ENCODE results near the gene HDAC4.

The HDAC4 gene

DNA sequence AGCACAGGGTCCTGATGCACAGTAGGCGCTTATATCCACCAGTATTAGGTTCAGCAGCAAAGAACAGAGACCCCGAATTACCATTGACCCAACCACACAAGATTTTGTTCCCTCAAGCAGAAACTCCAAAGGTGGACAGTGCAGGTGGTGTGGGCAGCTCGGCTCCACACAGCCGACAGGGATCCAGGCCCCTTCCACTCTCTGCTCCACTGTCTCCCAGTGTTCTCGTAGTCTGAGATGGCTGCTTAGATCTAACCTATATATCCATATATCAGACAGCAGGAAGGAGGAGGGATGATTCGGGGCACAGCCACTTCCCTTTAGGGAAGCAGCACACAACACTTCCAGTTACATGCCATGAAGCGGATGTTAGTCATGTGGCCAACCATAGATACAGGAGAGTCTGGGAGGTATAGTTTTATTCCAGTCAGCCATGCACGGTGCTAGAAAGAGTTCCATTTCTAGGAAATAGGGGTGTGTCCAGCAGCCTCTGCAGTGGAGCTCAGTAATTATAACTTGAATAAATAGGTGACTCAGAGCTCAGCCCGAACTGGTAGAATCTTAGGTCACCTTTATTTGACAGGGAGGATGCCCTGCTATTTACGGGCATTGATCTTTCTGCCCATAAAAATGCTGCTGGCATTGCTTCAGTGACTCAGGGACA, 394.1 kb downstream of the HDAC4 start:
- H3K36me3 ChIP-seq (replicated peaks), result no peaks in the 10 kb centered on the region
- peaks cover 19% of the 10 kb centered on the region for H3K27me3 ChIP-seq (replicated peaks)
- H3K4me3 ChIP-seq (ENCODE audit: low read depth, low read length), result no peak overlapping the region
- TF ChIP-seq, protein P1, sequence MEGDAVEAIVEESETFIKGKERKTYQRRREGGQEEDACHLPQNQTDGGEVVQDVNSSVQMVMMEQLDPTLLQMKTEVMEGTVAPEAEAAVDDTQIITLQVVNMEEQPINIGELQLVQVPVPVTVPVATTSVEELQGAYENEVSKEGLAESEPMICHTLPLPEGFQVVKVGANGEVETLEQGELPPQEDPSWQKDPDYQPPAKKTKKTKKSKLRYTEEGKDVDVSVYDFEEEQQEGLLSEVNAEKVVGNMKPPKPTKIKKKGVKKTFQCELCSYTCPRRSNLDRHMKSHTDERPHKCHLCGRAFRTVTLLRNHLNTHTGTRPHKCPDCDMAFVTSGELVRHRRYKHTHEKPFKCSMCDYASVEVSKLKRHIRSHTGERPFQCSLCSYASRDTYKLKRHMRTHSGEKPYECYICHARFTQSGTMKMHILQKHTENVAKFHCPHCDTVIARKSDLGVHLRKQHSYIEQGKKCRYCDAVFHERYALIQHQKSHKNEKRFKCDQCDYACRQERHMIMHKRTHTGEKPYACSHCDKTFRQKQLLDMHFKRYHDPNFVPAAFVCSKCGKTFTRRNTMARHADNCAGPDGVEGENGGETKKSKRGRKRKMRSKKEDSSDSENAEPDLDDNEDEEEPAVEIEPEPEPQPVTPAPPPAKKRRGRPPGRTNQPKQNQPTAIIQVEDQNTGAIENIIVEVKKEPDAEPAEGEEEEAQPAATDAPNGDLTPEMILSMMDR (IDR thresholded peaks at IDR 0.05; ENCODE audit: low read depth, low read length, missing control alignments), result no peak
- in situ Hi-C loops (cut with HindIII; ENCODE audit: low pct_ligation_motif_present, low sequenced_read_pairs), result no loop called here
- no peak for DNase-seq
- no peak overlapping the region for H3K27ac ChIP-seq

DNA sequence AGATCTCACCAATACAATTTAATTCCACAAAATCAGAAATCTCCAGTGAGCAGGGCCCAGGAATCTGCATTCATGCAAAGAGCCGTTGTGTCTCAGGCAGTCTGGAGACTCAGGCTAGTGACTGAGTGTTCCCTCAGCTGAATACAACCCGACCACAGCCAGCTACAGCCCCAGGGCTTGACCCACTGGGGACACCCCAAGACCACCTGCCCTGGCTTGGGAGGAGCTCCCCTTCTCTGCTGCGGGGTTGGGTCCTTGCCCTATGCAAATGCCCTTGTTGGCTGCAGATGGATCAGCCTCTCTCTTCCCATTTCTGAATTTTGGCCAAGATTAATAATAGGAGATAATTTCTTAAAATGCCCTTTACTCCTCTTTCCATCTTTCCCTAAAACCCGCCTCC, 395.2 kb downstream of the HDAC4 start:
- DNase-seq, result no peak
- no peak overlapping the region for H3K27ac ChIP-seq
- peaks cover 18% of the 10 kb centered on the region for H3K27me3 ChIP-seq (replicated peaks)
- in situ Hi-C loops (cut with HindIII; ENCODE audit: low pct_ligation_motif_present, low sequenced_read_pairs), result no loop called here
- no peak overlapping the region for H3K4me3 ChIP-seq (ENCODE audit: low read depth, low read length)
- TF ChIP-seq, protein P1 (IDR thresholded peaks at IDR 0.05; ENCODE audit: low read depth, low read length, missing control alignments), result no peak
- no peaks in the 10 kb centered on the region for H3K36me3 ChIP-seq (replicated peaks)

DNA sequence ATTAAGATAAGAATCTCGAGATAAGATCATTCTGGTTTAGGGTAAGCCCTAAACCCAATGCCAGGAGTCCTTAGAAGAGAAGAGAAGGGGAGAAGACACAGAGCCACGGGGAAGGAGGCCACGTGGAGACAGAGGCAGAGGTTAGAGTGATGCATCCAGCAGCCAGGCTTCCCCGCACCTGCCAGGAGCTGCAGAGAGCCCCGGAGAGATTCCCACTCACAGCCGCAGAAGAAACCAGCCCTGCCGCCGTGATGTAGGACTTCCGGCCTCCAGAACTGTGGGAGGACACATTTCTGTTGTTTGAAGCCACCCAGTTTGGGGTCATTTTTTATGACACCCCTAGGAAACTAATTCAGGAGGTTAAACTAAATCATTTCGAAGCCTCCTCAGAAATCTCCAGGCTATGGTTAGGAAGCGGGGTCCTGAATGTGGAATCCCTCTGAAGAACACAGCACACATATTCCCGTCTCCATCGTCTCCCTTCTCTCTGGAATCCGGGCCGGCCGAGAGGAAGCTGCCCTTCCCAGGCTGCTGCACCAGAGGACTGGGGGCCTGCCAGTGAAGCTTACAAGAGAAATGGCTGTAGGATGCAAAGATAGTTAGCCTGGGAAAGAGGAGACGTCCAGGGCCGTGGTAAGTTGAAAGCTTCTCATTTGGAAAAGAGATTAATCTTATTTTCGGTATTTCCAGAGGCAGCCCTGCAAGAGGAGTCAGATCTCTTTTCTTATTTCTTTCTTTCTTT, 396.4 kb downstream of the HDAC4 start:
- in situ Hi-C loops (cut with HindIII; ENCODE audit: low pct_ligation_motif_present, low sequenced_read_pairs), result no loop called here
- H3K27me3 ChIP-seq (replicated peaks), result peaks cover 14% of the 10 kb centered on the region
- H3K4me3 ChIP-seq (ENCODE audit: low read depth, low read length), result no peak overlapping the region
- TF ChIP-seq, protein P1 (IDR thresholded peaks at IDR 0.05; ENCODE audit: low read depth, low read length, missing control alignments), result no peak
- DNase-seq, result no peak
- no peaks in the 10 kb centered on the region for H3K36me3 ChIP-seq (replicated peaks)
- H3K27ac ChIP-seq, result no peak overlapping the region

DNA sequence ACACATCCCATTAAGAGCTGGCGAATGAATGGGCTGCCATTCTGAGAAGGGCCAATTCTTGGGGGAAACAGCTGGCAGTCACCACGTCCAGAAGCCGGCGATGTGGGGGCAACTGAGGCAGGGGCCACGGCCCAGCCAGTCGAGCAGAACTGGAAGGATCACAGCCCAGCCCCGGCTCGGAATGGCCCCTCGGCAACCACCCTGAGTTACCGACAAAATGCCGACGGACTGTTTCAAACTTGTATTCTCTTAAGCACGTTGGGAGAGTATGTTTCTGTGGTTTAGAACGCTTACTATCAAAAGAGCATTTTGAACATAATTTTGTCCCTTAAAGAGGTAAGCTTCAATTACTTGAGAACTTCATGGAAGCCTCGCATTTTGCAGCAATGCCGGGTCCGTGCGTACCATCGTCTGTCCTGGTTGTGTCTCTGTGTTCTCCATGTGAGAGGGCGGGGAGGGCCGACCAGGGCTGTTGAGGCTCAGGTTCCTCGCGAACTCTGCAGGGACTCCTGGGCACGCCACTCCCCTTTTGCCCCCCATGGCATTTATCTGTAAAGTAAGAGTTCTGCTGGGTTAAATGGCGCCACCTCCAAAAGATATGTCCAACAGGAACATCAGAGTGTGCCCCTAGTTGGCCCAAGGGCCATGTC, 397.1 kb downstream of the HDAC4 start:
- DNase-seq, result no peak
- in situ Hi-C loops (cut with HindIII; ENCODE audit: low pct_ligation_motif_present, low sequenced_read_pairs), result no loop called here

DNA sequence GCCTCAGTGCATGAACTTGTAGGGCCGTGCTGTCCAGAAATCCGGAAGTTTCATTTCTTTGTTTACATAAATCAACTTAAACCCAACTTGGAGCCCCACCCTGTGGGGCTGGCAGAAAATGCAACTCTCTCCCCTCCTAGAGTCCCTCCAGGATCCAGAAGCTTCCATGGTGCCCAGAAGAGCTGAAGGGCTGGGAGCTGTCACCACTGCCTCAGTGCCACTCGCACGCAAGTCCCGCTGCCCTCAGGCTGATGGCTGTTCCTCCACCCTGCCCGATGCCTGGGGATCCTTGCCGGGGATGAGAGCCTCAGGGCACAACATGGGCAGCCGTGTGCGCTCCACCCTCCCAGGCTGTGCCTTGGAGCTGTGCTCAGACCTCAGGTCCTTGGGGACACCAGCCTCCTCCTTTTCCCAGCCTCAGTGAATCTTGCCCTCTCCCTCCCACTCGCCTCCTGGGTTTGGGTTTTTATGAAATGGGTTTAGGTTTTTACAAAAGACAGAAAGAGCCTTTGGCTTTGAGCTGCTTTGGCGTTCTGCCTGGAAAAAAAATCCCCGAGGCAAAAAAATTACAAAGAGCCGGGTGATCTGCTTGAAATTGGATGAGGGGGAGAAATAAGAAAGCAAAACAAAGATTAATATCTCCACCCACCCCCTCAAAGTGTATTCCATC, 397.7 kb downstream of the HDAC4 start:
- no peak for DNase-seq
- in situ Hi-C loops (cut with HindIII; ENCODE audit: low pct_ligation_motif_present, low sequenced_read_pairs), result no loop called here

More for the DNA sequence above, 397.1 kb downstream of the HDAC4 start:
- TF ChIP-seq, protein P1 (IDR thresholded peaks at IDR 0.05; ENCODE audit: low read depth, low read length, missing control alignments), result no peak
- H3K36me3 ChIP-seq (replicated peaks), result no peaks in the 10 kb centered on the region
- no peak overlapping the region for H3K4me3 ChIP-seq (ENCODE audit: low read depth, low read length)
- no peak overlapping the region for H3K27ac ChIP-seq
- H3K27me3 ChIP-seq (replicated peaks), result peaks cover 7% of the 10 kb centered on the region

More for the DNA sequence above, 397.7 kb downstream of the HDAC4 start:
- no peak overlapping the region for H3K27ac ChIP-seq
- H3K36me3 ChIP-seq (replicated peaks), result no peaks in the 10 kb centered on the region
- peaks cover 4% of the 10 kb centered on the region for H3K27me3 ChIP-seq (replicated peaks)
- H3K4me3 ChIP-seq (ENCODE audit: low read depth, low read length), result peak overlapping the region; percentile 43
- TF ChIP-seq, protein P1 (IDR thresholded peaks at IDR 0.05; ENCODE audit: low read depth, low read length, missing control alignments), result peak; percentile 53
